Endothelial cell of umbilical vein (primary cell): ENCODE results near the gene SPAG16. TPM values are rescaled to one million over a fixed set of nuclear protein-coding genes. Genes with fewer than 3 reads are reported as not detected.

ENCODE experiments used
- BruUV-seq: library from RNA; stranded (reverse); fragments of 400-500 nt; replicated peaks from 2 replicates; lab custom pipeline; 2021; lab: Mats Ljungman, UMichigan
- CTCF ChIA-PET: fragments of 300-600, 350-600 bp; sonication (Branson Sonifier 250); formaldehyde crosslinking; loops from one replicate; lab custom pipeline; 2021; ENCODE audit warnings: antibody characterized with exemption, inconsistent platforms; lab: Charles Lee
- POLR2A ChIA-PET: fragments of 300-600, 350-600 bp; sonication (Branson Sonifier 250); formaldehyde crosslinking; loops from one replicate; lab custom pipeline; 2021; ENCODE audit warnings: antibody characterized with exemption, inconsistent platforms; lab: Charles Lee
- DNase-seq: peaks from one replicate; pipeline ENCODE4 v3.0.0-alpha.2; 2011; ENCODE audit warnings: low read depth, low spot score
- FAIRE-seq: peaks from 2 replicates; lab custom pipeline; 2011; peaks lifted over from hg19 to GRCh38; lab: Jason Lieb, UNC
- H2AFZ ChIP-seq: 2 replicates; pipeline ENCODE4 v1.6.0; 2012; ENCODE audit warnings: low read depth, low read length, control low read depth, inconsistent platforms
- H3K27ac ChIP-seq: 2 replicates; pipeline ENCODE4 v1.5.1; 2011; ENCODE audit warnings: low read depth, mild to moderate bottlenecking, control low read depth, low read length, moderate library complexity; ENCODE audit not compliant: insufficient read depth
- H3K27me3 ChIP-seq, 2 experiments: 2 replicates each; pipeline versions ENCODE4 v1.6.0 to v1.6.1; 2011; ENCODE audit warnings: low read length in 2 of 2, mixed read lengths in 1 of 2; ENCODE audit not compliant: control insufficient read depth in 2 of 2, insufficient read depth in 2 of 2
- H3K36me3 ChIP-seq, 2 experiments: 2 replicates in 1 of 2; 3 replicates in 1 of 2; pipeline ENCODE4 v1.5.1; 2011; ENCODE audit warnings: low read length in 2 of 2, mild to moderate bottlenecking in 1 of 2, moderate library complexity in 1 of 2; ENCODE audit not compliant: control insufficient read depth in 2 of 2, insufficient read depth in 2 of 2; ENCODE audit errors: extremely low read depth in 1 of 2
- H3K4me1 ChIP-seq: 3 replicates; pipeline ENCODE4 v1.5.1; 2011; ENCODE audit warnings: mild to moderate bottlenecking, low read length; ENCODE audit not compliant: control insufficient read depth, insufficient read depth; ENCODE audit errors: extremely low read depth
- H3K4me2 ChIP-seq: 2 replicates; pipeline ENCODE4 v1.6.1; 2011; ENCODE audit warnings: low read length, control low read depth, mixed read lengths; ENCODE audit not compliant: insufficient read depth
- H3K4me3 ChIP-seq, 3 experiments: fragments of 200-600 bp in 1 of 3; sonication (generic), shearing (Covaris generic) in 1 of 3; replicated peaks in 1 of 3; 2 replicates each; pipeline ENCODE4 v1.5.1; 2011 to 2016; ENCODE audit warnings: control low read depth in 3 of 3, low read length in 3 of 3, mild to moderate bottlenecking in 2 of 3, inconsistent platforms in 1 of 3, low read depth in 1 of 3, moderate library complexity in 1 of 3; ENCODE audit not compliant: insufficient read depth in 1 of 3
- H3K79me2 ChIP-seq: 2 replicates; pipeline ENCODE4 v1.6.0; 2012; ENCODE audit warnings: low read length, inconsistent platforms; ENCODE audit not compliant: control insufficient read depth, insufficient read depth
- H3K9ac ChIP-seq: replicated peaks from 2 replicates; pipeline ENCODE3; 2011; ENCODE audit warnings: low read length, control low read depth; ENCODE audit not compliant: insufficient read depth; ENCODE audit errors: extremely low read depth
- H3K9me1 ChIP-seq: replicated peaks from 3 replicates; pipeline ENCODE4 v1.6.0; 2011; ENCODE audit warnings: mild to moderate bottlenecking, low read length; ENCODE audit not compliant: control insufficient read depth, insufficient read depth; ENCODE audit errors: extremely low read depth
- H3K9me3 ChIP-seq: replicated peaks from 2 replicates; pipeline ENCODE4 v1.5.1; 2012; ENCODE audit warnings: low read length, inconsistent platforms; ENCODE audit not compliant: control insufficient read depth, insufficient read depth
- H4K20me1 ChIP-seq: replicated peaks from 2 replicates; pipeline ENCODE3; 2011; ENCODE audit warnings: mild to moderate bottlenecking, low read length; ENCODE audit not compliant: control insufficient read depth, insufficient read depth; ENCODE audit errors: extremely low read depth
- EZH2 ChIP-seq: IDR thresholded peaks from 2 replicates; pipeline ENCODE4 v1.6.1; 2012; ENCODE audit warnings: borderline replicate concordance, low read depth, mild to moderate bottlenecking, moderate library complexity, low read length, inconsistent platforms; ENCODE audit not compliant: severe bottlenecking
- FOS ChIP-seq: IDR thresholded peaks from 2 replicates; pipeline ENCODE4 v1.6.1; 2011; ENCODE audit warnings: mild to moderate bottlenecking, low read length, moderate library complexity, borderline replicate concordance; ENCODE audit not compliant: insufficient read depth
- GATA2 ChIP-seq: IDR thresholded peaks from 2 replicates; pipeline ENCODE4 v1.7.0; 2011; ENCODE audit warnings: low read depth, mild to moderate bottlenecking, moderate library complexity, mixed read lengths, low read length; ENCODE audit not compliant: insufficient read length, insufficient read depth
- JUN ChIP-seq: IDR thresholded peaks from 2 replicates; pipeline ENCODE4 v1.6.1; 2011; ENCODE audit warnings: borderline replicate concordance, low read depth; ENCODE audit not compliant: insufficient read length, insufficient read depth
- MYC ChIP-seq: IDR thresholded peaks from one replicate; pipeline ENCODE4 v1.6.1; 2011; ENCODE audit warnings: mild to moderate bottlenecking, low read depth, low read length
- POLR2A ChIP-seq: IDR thresholded peaks from 2 replicates; pipeline ENCODE4 v1.6.1; 2012; ENCODE audit warnings: low read depth, mild to moderate bottlenecking, control low read depth, low read length
- POLR2AphosphoS5 ChIP-seq: IDR thresholded peaks from 2 replicates; pipeline ENCODE4 v1.6.1; 2012; ENCODE audit warnings: low read depth, mild to moderate bottlenecking, control low read depth, low read length, moderate library complexity; ENCODE audit not compliant: insufficient read depth
- dilution Hi-C: fragments of 300-500 bp; cut with MboI; formaldehyde crosslinking; loops from one replicate; pipeline ENCODE4 v1.15.0; 2019; ENCODE audit warnings: low sequenced_read_pairs; ENCODE audit not compliant: extremely low pct_ligation_motif_present
- intact Hi-C: fragments of 100-400 bp; cut with micrococcal nuclease; formaldehyde crosslinking; loops from one replicate; pipeline ENCODE4 v1.10.0; 2022
- polyA plus RNA-seq, 4 experiments: library from polyadenylated mRNA; depleted of rRNA in 3 of 4; stranded (reverse) in 3 of 4; unstranded in 1 of 4; fragments of >200 nt; gene quantifications; 2 replicates each; pipeline versions ENCODE4 v1.2.1 to v1.2.3, GENCODE V29; 2011 to 2012; ENCODE audit warnings: missing spikeins in 1 of 4
- total RNA-seq: library from RNA; stranded (reverse); gene quantifications from 2 replicates; pipeline ENCODE4 v1.2.3, GENCODE V29; 2021
- TF ChIP-seq, protein P1 (sequence below): IDR thresholded peaks from 2 replicates; pipeline ENCODE4 v1.6.1; 2011; ENCODE audit not compliant: insufficient read depth, insufficient read length
- TF ChIP-seq, protein P2 (sequence below), 2 donors: IDR thresholded peaks; 1 replicate in 1 of 2; 2 replicates in 1 of 2; pipeline ENCODE4 v1.5.1; 2011; ENCODE audit warnings: low read length in 2 of 2, mild to moderate bottlenecking in 2 of 2, moderate library complexity in 2 of 2, control low read depth in 1 of 2, inconsistent platforms in 1 of 2, low read depth in 1 of 2; ENCODE audit not compliant: insufficient read depth in 1 of 2; ENCODE audit errors: extremely low read depth in 1 of 2

The SPAG16 gene
- total and polyA plus RNA-seq, 2 donors (not counting 3 experiments of a cell fraction or from before 2014, with no cell fraction given) = 4.0 to 7.7 TPM

DNA sequence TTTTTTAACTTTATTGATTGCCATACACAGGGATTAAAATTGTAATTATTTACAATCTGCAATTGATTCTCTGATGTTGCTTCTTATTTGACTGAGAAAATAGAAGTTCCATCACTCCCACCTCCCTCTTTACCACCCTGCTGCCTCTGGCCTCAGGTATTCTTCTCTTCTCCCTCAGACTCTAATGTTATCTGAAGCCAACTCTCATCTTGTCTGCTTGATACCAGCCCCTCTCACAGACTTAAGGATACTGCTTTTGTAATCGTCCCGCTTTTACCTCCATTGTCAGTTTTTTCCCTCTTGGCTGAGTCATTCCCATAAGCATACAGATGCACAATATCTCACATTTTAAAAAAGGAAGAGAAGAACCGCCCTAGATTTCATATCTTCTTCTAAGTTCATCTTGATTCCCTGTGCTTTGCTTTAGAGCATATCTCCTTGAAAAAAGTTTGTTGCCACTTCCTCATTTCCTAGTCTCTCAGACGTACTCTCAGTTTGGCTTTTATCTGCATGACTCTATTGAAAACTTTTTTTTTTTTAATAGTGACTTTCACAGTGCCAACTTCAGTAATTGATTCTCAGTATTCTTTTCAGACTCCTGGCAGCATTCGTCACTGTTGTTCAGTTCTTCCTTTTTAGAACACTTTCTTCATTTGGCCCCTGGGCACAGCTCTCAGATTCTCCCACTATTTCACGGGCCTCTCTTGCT lies 31.1 kb downstream of the SPAG16 start:
- ChIA-PET CTCF (no interaction called here), POLR2A (no interaction called here)
- Histone ChIP-seq H3K4me1 (no peaks in the 10 kb centered on the region), H4K20me1 (no peaks in the 10 kb centered on the region), H3K36me3 (no peaks in the 10 kb centered on the region), H3K9me1 (no peaks in the 10 kb centered on the region), H3K4me2 (no peak overlapping the region), H3K27ac (no peak overlapping the region), H3K9ac (no peak overlapping the region), H3K27me3 (no peaks in the 10 kb centered on the region), H3K79me2 (no peaks in the 10 kb centered on the region), H2AFZ (no peak overlapping the region), H3K4me3 (no peak overlapping the region), H3K9me3 (no peaks in the 10 kb centered on the region)
- no peak for DNase-seq
- intact Hi-C loops = no loop called here
- BruUV-seq = no TSS peak
- TF ChIP-seq, protein P1, sequence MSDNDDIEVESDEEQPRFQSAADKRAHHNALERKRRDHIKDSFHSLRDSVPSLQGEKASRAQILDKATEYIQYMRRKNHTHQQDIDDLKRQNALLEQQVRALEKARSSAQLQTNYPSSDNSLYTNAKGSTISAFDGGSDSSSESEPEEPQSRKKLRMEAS = no peak
- TF ChIP-seq GATA2 (no peak), MYC (no peak), EZH2 (no peak), POLR2AphosphoS5 (no peak), FOS (no peak), JUN (no peak), POLR2A (no peak)
- TF ChIP-seq, protein P2, sequence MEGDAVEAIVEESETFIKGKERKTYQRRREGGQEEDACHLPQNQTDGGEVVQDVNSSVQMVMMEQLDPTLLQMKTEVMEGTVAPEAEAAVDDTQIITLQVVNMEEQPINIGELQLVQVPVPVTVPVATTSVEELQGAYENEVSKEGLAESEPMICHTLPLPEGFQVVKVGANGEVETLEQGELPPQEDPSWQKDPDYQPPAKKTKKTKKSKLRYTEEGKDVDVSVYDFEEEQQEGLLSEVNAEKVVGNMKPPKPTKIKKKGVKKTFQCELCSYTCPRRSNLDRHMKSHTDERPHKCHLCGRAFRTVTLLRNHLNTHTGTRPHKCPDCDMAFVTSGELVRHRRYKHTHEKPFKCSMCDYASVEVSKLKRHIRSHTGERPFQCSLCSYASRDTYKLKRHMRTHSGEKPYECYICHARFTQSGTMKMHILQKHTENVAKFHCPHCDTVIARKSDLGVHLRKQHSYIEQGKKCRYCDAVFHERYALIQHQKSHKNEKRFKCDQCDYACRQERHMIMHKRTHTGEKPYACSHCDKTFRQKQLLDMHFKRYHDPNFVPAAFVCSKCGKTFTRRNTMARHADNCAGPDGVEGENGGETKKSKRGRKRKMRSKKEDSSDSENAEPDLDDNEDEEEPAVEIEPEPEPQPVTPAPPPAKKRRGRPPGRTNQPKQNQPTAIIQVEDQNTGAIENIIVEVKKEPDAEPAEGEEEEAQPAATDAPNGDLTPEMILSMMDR (IDR thresholded peaks at IDR 0.05; ENCODE audit: extremely low read depth in 1 of 2, insufficient read depth in 1 of 2, low read depth in 1 of 2, low read length in 2 of 2) = no peak
- dilution Hi-C loops = no loop called here
- no peak for FAIRE-seq
